ENCODE data around the gene SIN3A. TPM values are rescaled to one million over a fixed set of nuclear protein-coding genes. Genes with fewer than 3 reads are reported as not detected.

The SIN3A gene
- total and polyA plus RNA-seq, 9 of the 15 experiments (the other 6 are each of a cell fraction or from before 2014, with no cell fraction given): 11.1 to 70.3 (median 25.3) TPM

- no peak for TF ChIP-seq SRSF3 (IDR thresholded peaks at IDR 0.05; ENCODE audit: insufficient read depth, low read length)
- TF ChIP-seq, protein P1, sequence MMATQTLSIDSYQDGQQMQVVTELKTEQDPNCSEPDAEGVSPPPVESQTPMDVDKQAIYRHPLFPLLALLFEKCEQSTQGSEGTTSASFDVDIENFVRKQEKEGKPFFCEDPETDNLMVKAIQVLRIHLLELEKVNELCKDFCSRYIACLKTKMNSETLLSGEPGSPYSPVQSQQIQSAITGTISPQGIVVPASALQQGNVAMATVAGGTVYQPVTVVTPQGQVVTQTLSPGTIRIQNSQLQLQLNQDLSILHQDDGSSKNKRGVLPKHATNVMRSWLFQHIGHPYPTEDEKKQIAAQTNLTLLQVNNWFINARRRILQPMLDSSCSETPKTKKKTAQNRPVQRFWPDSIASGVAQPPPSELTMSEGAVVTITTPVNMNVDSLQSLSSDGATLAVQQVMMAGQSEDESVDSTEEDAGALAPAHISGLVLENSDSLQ (IDR thresholded peaks at IDR 0.05): no peak
- TF ChIP-seq CBFA2T3 (IDR thresholded peaks at IDR 0.05): no peak
- no peak for TF ChIP-seq GATAD2A (IDR thresholded peaks at IDR 0.05)
- 0 out of 4 replicates have a peak, but pooled peaks of 1 of the 2 experiments have one; percentile 16 for TF ChIP-seq TBL1XR1 (IDR thresholded peaks at IDR 0.05; ENCODE audit: low read length in 2 of 2)
- no peak for TF ChIP-seq ZNF197 (CRISPR knock-in tag; IDR thresholded peaks at IDR 0.05; ENCODE audit: low read depth)
- TF ChIP-seq DACH1 (IDR thresholded peaks at IDR 0.05; ENCODE audit: partially characterized antibody): peak; percentile 10
- no peak for TF ChIP-seq ZNF77 (CRISPR knock-in tag; IDR thresholded peaks at IDR 0.05)
- TF ChIP-seq NR0B1 (IDR thresholded peaks at IDR 0.05; ENCODE audit: partially characterized antibody): no peak
- TF ChIP-seq ZNF274 (IDR thresholded peaks at IDR 0.05; ENCODE audit: borderline replicate concordance, low read depth, low read length): no peak
- TF ChIP-seq NFXL1 (CRISPR knock-in tag; IDR thresholded peaks at IDR 0.05): no peak
- TF ChIP-seq LCOR (CRISPR knock-in tag; IDR thresholded peaks at IDR 0.05): no peak; the same call in 1 of the 2 replicates
- TF ChIP-seq SMAD1 (IDR thresholded peaks at IDR 0.05; ENCODE audit: low read depth, low read length, partially characterized antibody): peak; percentile 42
- TF ChIP-seq FOXJ3 (CRISPR knock-in tag; IDR thresholded peaks at IDR 0.05): no peak
- TF ChIP-seq DPF2 (IDR thresholded peaks at IDR 0.05): no peak; the same call in 1 of the 2 replicates
- peak; percentile 40; the same call in 1 of the 2 replicates for TF ChIP-seq NCOR1 (IDR thresholded peaks at IDR 0.05)
- TF ChIP-seq GABPA (tag; conservative IDR thresholded peaks at IDR 0.05; ENCODE audit: low read depth): peak; percentile 88
- no peak for TF ChIP-seq ETS2 (tag; IDR thresholded peaks at IDR 0.05; ENCODE audit: borderline replicate concordance, poor library complexity, severe bottlenecking)
- no peak for TF ChIP-seq NR2F6 (CRISPR knock-in tag; IDR thresholded peaks at IDR 0.05)
- TF ChIP-seq ELK3 (CRISPR knock-in tag; IDR thresholded peaks at IDR 0.05): no peak
- TF ChIP-seq MCM5 (IDR thresholded peaks at IDR 0.05; ENCODE audit: low read depth): no peak
- TF ChIP-seq, protein P2, sequence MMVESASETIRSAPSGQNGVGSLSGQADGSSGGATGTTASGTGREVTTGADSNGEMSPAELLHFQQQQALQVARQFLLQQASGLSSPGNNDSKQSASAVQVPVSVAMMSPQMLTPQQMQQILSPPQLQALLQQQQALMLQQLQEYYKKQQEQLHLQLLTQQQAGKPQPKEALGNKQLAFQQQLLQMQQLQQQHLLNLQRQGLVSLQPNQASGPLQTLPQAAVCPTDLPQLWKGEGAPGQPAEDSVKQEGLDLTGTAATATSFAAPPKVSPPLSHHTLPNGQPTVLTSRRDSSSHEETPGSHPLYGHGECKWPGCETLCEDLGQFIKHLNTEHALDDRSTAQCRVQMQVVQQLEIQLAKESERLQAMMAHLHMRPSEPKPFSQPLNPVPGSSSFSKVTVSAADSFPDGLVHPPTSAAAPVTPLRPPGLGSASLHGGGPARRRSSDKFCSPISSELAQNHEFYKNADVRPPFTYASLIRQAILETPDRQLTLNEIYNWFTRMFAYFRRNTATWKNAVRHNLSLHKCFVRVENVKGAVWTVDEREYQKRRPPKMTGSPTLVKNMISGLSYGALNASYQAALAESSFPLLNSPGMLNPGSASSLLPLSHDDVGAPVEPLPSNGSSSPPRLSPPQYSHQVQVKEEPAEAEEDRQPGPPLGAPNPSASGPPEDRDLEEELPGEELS (CRISPR knock-in tag; IDR thresholded peaks at IDR 0.05; ENCODE audit: borderline replicate concordance): no peak
- peak; percentile 53 for TF ChIP-seq POLR2B (IDR thresholded peaks at IDR 0.05; ENCODE audit: low read depth, partially characterized antibody)
- no peak for TF ChIP-seq CEBPB (tag; IDR thresholded peaks at IDR 0.05)
- TF ChIP-seq RHOXF2B (CRISPR knock-in tag; conservative IDR thresholded peaks at IDR 0.05): no peak
- TF ChIP-seq HNRNPL (IDR thresholded peaks at IDR 0.05; ENCODE audit: low read depth, low read length): no peak
These were observed 115.7 kb downstream of the SIN3A start, which contains the start of gene COMMD4 (continued) for GRCh38 chr15:75335705-75336355.

Data from K562 (cell line).